ENCODE measurements around the gene ARID1A. TPM values are rescaled to one million over a fixed set of nuclear protein-coding genes. Genes with fewer than 3 reads are reported as not detected.
A peak's percentile ranks its signal among the peaks of the same experiment; 100 is the strongest.

ARID1A gene
- polyA plus RNA-seq, 2 of the 4 experiments (the other 2 are of a cell fraction): 17.4 to 21.4 TPM

GRCh38 chr1:26690576-26691031 lies 5.2 kb upstream of the ARID1A start:
- TF ChIP-seq SMC3 (IDR thresholded peaks at IDR 0.05) (no peak), RCOR1 (IDR thresholded peaks at IDR 0.05; ENCODE audit: low read depth, low read length) (no peak), HDAC2 (IDR thresholded peaks at IDR 0.05) (no peak), BHLHE40 (IDR thresholded peaks at IDR 0.05; ENCODE audit: low read depth, low read length) (no peak), FOSL2 (IDR thresholded peaks at IDR 0.05) (no peak), FOSL2 (CRISPR knock-in tag; IDR thresholded peaks at IDR 0.05) (no peak), NFE2L2 (conservative IDR thresholded peaks at IDR 0.05; ENCODE audit: low read length) (no peak), MAZ (IDR thresholded peaks at IDR 0.05; ENCODE audit: borderline replicate concordance, low read depth, low read length) (no peak), PBX3 (IDR thresholded peaks at IDR 0.05) (no peak), KDM5A (IDR thresholded peaks at IDR 0.05) (no peak), JUN (IDR thresholded peaks at IDR 0.05) (no peak), MYC (IDR thresholded peaks at IDR 0.05; ENCODE audit: borderline replicate concordance, low read length) (no peak), RNF2 (IDR thresholded peaks at IDR 0.05; ENCODE audit: borderline replicate concordance, low read depth) (no peak), HOXB13 (CRISPR knock-in tag; IDR thresholded peaks at IDR 0.05; ENCODE audit: low read depth) (no peak), CBX8 (IDR thresholded peaks at IDR 0.05) (no peak)
- ChIA-PET CTCF (interaction anchor here (6.9 kb wide), 1 partner anchor 12 kb away, joined by 51 read pairs; no protein-coding TSS in a partner anchor), POLR2A (no interaction called here)
- H3K9me3 ChIP-seq: no peaks in the 10 kb centered on the region
- peak overlapping the region in 1 of 2 experiments; percentile 100; a peak in 3 of 6 replicates for H3K27ac ChIP-seq
- DNase-seq (ENCODE audit: low read depth in 1 of 2, low spot score in 1 of 2) (peak in 1 of 2 experiments; percentile 41), ATAC-seq (no peak), FAIRE-seq (no peak)
- no peak overlapping the region for H3K4me3 ChIP-seq
- H3K4me2 ChIP-seq: no peak overlapping the region
- H3K4me1 ChIP-seq: peaks cover 30% of the 10 kb centered on the region

GRCh38 chr1:26692211-26692792 lies 3.5 kb upstream of the ARID1A start:
- H3K4me1 ChIP-seq: peaks cover 30% of the 10 kb centered on the region
- ATAC-seq (peak; percentile 69 to 72), FAIRE-seq (no peak), DNase-seq (ENCODE audit: low read depth in 1 of 2, low spot score in 1 of 2) (peak; percentile 79 to 91)
- WGBS (ENCODE audit: missing lambda C conversion rate): 1% methylated on average over 23 of the region's 30 CpGs
- POLR2A ChIA-PET: interaction anchor here (0.7 to 3.2 kb wide), 8 partner anchors 10 to 96 kb away, joined by 3 to 28 read pairs (median 7); partner anchors contain the start of gene PIGV
- H3K4me2 ChIP-seq: peak overlapping the region; percentile 87
- H3K9me3 ChIP-seq: no peaks in the 10 kb centered on the region
- peak overlapping the region; percentile 47 for H3K4me3 ChIP-seq
- CTCF ChIA-PET: interaction anchor here (0.7 to 6.9 kb wide), 11 partner anchors 11 to 97 kb away, joined by 3 to 51 read pairs (median 4); partner anchors contain the start of gene PIGV
- peak; percentile 9; the same call in 1 of the 3 replicates for TF ChIP-seq CTCF (IDR thresholded peaks at IDR 0.05)
- TF ChIP-seq E2F6 (IDR thresholded peaks at IDR 0.05; ENCODE audit: borderline replicate concordance, low read depth): peak; percentile 28; the same call in 1 of the 2 replicates
- peak; percentile 64 for TF ChIP-seq MAX (IDR thresholded peaks at IDR 0.05)
- no peak for TF ChIP-seq HES2 (IDR thresholded peaks at IDR 0.05)
- no peak for TF ChIP-seq RAD21 (conservative IDR thresholded peaks at IDR 0.05 in 1 of 2, IDR thresholded peaks at IDR 0.05 in 1 of 2)
- peak; percentile 64; the same call in 1 of the 2 replicates for TF ChIP-seq RFX5 (IDR thresholded peaks at IDR 0.05)
- TF ChIP-seq HEYL (CRISPR knock-in tag; IDR thresholded peaks at IDR 0.05): no peak
- TF ChIP-seq GATA3 (IDR thresholded peaks at IDR 0.05; ENCODE audit: borderline replicate concordance): no peak
- TF ChIP-seq HOXB13 (CRISPR knock-in tag; IDR thresholded peaks at IDR 0.05; ENCODE audit: low read depth): 0 out of 2 replicates have a peak, but pooled peaks have one; percentile 39
- 0 out of 2 replicates have a peak, but pooled peaks have one; percentile 29 for TF ChIP-seq PBX3 (IDR thresholded peaks at IDR 0.05)
- TF ChIP-seq POLR2A (IDR thresholded peaks at IDR 0.05; ENCODE audit: low read length): peak; percentile 71
- TF ChIP-seq REST (IDR thresholded peaks at IDR 0.05): no peak
- H3K27ac ChIP-seq: peak overlapping the region; percentile 100
